SJCRH30 (cell line): Measurements from ENCODE around the gene CCDC91. TPM values are rescaled to one million over a fixed set of nuclear protein-coding genes. Genes with fewer than 3 reads are reported as not detected.
"Not testable (repeated sequence)": the region's sequence is repeated elsewhere in the genome, so short reads cannot be mapped to it uniquely, and the experiment has no call there.

ENCODE experiments used
- DNase-seq, 2 experiments: peaks; one replicate each; pipeline ENCODE4 v3.0.0-alpha.2; 2015 to 2020
- H3K27ac ChIP-seq: fragments of 250-450 bp; sonication (Bioruptor Pico); 2 replicates; pipeline ENCODE4 v1.5.1; 2020; ENCODE audit warnings: mild to moderate bottlenecking, moderate library complexity
- H3K27me3 ChIP-seq: fragments of 250-450 bp; sonication (Bioruptor Pico); 2 replicates; pipeline ENCODE4 v1.5.1; 2020; ENCODE audit warnings: mild to moderate bottlenecking, moderate library complexity
- H3K36me3 ChIP-seq: fragments of 250-450 bp; sonication (Bioruptor Pico); 2 replicates; pipeline ENCODE4 v1.5.1; 2020; ENCODE audit warnings: mild to moderate bottlenecking, moderate library complexity
- H3K4me1 ChIP-seq: fragments of 250-450 bp; sonication (Bioruptor Pico); 2 replicates; pipeline ENCODE4 v1.5.1; 2020; ENCODE audit warnings: mild to moderate bottlenecking, moderate library complexity
- H3K4me3 ChIP-seq: fragments of 250-450 bp; sonication (Bioruptor Pico); 2 replicates; pipeline ENCODE4 v1.5.1; 2020; ENCODE audit warnings: mild to moderate bottlenecking, moderate library complexity
- H3K9me3 ChIP-seq: fragments of 250-450 bp; sonication (Bioruptor Pico); replicated peaks from 2 replicates; pipeline ENCODE4 v1.5.1; 2020; ENCODE audit warnings: mild to moderate bottlenecking, moderate library complexity
- total RNA-seq: library from RNA; depleted of rRNA; stranded (reverse); fragments of >200 nt; shearing (Covaris generic); gene quantifications from 2 replicates; pipeline ENCODE4 v1.2.3, GENCODE V29; 2014

CCDC91 gene
- total RNA-seq, 1 experiment from 2014 or later = 46.8 TPM

DNA sequence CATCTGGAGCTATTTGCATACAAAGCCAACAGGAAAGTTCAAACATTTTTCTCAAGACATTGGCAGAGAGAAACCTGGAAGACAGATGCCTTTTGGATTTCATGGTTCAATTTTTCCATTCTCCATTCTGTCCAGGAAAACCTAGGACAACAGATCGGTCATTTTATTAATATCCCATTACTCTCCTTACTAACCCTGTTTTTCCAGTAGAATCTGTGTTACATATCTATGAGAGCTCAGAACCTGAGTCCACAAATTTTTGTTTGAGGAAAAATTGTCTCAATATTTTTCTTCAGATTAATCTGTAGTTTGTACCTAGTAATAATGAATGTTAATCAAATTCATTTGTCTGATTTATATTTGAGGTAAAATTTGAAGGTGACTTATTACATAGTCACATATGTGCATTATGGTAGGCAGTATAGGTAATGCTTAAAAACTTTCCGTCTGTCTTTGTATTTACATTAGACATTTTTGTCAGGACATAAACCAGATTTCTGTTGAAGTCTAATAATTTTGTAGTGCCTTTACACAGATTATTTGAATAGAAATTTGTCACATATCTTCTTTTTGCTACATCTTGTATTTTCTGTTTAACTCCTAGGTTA, 75.3 kb downstream of the CCDC91 start:
- H3K27ac ChIP-seq = no peak overlapping the region
- DNase-seq = no peak
- peaks cover 4% of the 10 kb centered on the region; the same call in 1 of the 2 replicates for H3K9me3 ChIP-seq
- H3K4me3 ChIP-seq = no peak overlapping the region
- H3K4me1 ChIP-seq = no peaks in the 10 kb centered on the region
- H3K27me3 ChIP-seq = no peaks in the 10 kb centered on the region
- H3K36me3 ChIP-seq = peaks cover 5% of the 10 kb centered on the region

DNA sequence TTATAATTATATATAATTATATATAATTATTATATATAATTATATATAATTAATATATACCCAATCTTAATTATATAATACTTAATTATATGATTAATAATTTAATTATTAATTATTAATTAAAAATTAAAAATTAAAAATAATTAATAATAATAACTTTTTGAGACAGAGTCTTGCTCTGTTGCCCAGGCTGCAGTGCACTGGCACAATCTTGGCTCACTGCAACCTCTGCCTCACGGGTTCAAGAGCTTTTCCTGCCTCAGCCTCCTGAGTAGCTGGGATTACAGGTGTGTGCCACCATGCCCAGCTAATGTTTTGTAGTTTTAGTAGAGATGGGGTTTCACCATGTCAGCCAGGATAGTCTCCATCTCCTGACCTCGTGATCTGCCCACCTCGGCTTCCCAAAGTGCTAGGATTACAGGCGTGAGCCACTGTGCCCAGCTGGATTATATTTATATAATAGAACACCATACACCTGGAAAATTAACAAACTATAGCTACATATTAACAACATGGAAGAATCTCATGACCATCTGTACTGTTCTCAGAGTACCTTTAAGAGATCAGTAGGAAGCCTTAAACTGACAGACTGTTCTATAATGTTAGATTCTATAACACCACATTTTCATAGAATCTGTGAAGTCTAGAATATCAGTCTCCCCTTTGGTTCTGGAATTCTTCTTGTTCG, 77.8 kb downstream of the CCDC91 start:
- not testable (repeated sequence) for H3K4me1 ChIP-seq, DNase-seq, H3K27me3 ChIP-seq, H3K27ac ChIP-seq, H3K4me3 ChIP-seq
- Histone ChIP-seq H3K9me3 (peaks cover 10% of the 10 kb centered on the region; the same call in 1 of the 2 replicates), H3K36me3 (peaks cover 16% of the 10 kb centered on the region)

DNA sequence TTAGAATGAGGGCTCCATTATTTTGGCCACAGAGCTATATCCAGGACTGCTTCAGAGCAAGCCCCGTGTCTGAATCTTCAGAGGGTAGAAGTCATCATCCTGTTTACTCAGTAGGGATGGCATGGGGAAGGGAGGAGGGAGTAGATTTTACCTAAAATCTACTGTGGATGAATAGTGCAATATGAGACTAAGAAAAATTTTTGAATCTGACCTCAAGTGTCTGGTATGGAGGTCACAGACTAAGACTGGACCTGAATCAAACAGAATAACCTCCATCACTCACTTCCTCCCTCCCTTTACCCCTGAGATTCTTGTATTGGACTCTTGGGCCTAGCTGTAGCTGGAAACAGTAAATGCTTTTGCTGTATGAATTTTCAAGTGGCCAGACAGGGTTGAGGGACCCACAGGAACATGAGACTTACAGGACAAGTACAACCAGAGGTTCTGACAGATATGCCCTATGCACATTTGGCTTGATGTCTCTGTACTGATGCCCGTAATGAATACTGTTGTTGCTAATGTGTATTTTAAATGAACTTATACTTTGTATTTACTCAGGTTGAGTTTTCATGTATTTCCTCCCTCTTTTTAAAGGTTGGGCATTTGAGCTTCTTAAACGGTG, 78.5 kb downstream of the CCDC91 start:
- H3K4me1 ChIP-seq = no peaks in the 10 kb centered on the region
- peaks cover 16% of the 10 kb centered on the region for H3K36me3 ChIP-seq
- no peak overlapping the region for H3K4me3 ChIP-seq
- DNase-seq = no peak
- H3K27me3 ChIP-seq = no peaks in the 10 kb centered on the region
- peaks cover 10% of the 10 kb centered on the region; the same call in 1 of the 2 replicates for H3K9me3 ChIP-seq
- H3K27ac ChIP-seq = no peak overlapping the region

DNA sequence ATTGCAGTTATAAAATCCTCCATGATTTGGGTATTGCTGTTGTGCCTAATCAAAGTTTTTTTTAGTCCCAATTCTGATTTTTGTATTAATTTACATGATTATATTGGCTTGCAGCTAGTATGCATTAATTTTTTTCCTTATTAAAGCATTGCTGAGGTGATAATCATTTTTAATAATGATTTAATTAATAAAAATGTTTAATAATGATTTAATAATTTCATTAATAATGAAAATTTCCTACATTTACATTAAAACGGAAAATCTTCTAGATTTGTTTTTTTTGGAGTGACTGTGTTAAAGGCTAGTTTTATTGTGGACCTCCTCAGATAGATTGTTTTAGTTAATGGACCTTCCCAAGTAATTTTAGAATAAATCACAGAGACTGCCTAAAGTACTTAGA, 79.6 kb downstream of the CCDC91 start:
- peaks cover 16% of the 10 kb centered on the region for H3K36me3 ChIP-seq
- no peak overlapping the region for H3K27ac ChIP-seq
- H3K9me3 ChIP-seq = peaks cover 10% of the 10 kb centered on the region; the same call in 1 of the 2 replicates
- H3K4me1 ChIP-seq = no peaks in the 10 kb centered on the region
- H3K4me3 ChIP-seq = no peak overlapping the region
- no peaks in the 10 kb centered on the region for H3K27me3 ChIP-seq
- DNase-seq = no peak

DNA sequence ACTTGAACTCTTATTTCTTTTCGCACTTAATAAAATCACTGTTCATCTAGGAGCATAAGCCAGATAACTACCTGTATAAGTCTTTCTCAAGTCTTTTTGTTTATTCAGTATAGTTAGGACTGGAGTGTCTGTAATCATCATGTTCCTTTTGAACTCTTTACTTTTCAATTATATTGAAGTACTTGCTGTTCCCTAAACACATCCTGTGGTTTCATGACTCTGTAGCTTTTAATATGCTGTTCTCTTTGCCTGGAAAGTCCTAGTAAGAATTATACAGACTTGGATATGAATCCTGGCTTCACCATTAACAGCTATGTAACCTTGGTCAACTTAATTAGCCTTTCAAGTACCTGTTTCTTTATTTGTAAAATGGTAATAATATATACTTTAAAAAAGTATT, 88.2 kb downstream of the CCDC91 start:
- H3K36me3 ChIP-seq = no peaks in the 10 kb centered on the region
- H3K4me1 ChIP-seq = no peaks in the 10 kb centered on the region
- H3K27ac ChIP-seq = no peak overlapping the region
- DNase-seq = no peak
- H3K4me3 ChIP-seq = no peak overlapping the region
- peaks cover 3% of the 10 kb centered on the region for H3K9me3 ChIP-seq
- H3K27me3 ChIP-seq = no peaks in the 10 kb centered on the region

DNA sequence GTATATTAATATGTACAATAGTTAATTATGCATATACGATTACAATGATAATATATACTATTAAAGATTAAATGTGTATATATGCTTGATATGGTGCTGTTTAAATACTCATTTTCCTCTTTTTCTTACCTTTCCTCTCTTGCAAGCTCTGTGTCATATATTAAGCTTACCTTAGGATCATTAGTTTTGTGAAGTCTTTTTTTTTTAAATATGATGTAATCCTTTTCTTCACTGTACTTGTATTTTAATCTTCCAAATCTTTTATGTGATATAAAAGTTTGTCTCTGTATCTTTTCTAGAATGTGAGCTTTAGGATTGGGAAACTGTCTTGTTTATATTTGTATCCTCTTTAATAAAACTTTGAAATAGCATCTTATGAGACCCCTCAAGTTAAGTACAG, 88.7 kb downstream of the CCDC91 start:
- peaks cover 8% of the 10 kb centered on the region for H3K9me3 ChIP-seq
- DNase-seq = no peak
- no peaks in the 10 kb centered on the region for H3K27me3 ChIP-seq
- no peak overlapping the region for H3K4me3 ChIP-seq
- H3K4me1 ChIP-seq = no peaks in the 10 kb centered on the region
- H3K36me3 ChIP-seq = no peaks in the 10 kb centered on the region
- no peak overlapping the region for H3K27ac ChIP-seq

DNA sequence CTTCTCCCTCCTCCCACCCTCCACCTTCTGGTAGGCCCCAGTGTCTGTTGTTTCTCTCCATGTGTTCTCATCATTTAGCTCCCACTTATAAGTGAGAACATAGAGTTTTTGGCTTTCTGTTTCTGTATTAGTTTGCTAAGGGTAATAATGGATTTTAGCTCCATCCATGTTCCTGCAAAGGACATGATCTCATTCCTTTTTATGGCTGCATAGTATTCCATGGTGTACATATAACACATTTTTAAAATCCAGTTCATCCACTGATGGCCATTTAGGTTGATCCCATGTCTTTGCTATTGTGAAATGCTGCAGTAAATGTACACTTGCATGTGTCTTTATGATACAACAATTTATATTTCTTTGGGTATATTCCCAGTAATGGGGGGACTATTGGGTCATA, 96.1 kb downstream of the CCDC91 start:
- Histone ChIP-seq H3K4me1 (no peaks in the 10 kb centered on the region; the same call in 1 of the 2 replicates), H3K36me3 (peaks cover 5% of the 10 kb centered on the region; the same call in 1 of the 2 replicates), H3K9me3 (peaks cover 23% of the 10 kb centered on the region), H3K27me3 (no peaks in the 10 kb centered on the region), H3K27ac (no peak overlapping the region), H3K4me3 (no peak overlapping the region)
- DNase-seq = no peak

DNA sequence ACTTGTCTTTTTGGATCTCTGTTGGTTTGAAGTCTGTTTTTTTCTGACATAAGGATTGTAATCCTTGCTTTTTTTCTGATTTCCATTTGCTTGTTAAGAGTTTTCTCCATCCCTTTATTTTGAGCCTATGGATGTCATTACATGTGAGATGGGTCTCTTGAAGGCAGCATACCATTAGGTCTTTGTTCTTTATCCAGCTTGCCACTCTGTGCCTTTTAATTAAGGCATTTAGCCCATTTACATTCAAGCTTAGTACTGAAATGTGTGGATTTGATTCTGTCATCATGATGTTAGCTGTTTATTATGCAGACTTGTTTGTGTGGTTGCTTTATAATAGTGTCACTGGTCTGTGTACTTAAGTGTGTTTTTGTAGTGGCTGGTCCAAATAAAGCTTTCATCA, 100.0 kb downstream of the CCDC91 start:
- Histone ChIP-seq H3K4me1 (no peaks in the 10 kb centered on the region; the same call in 1 of the 2 replicates), H3K4me3 (no peak overlapping the region), H3K36me3 (peaks cover 5% of the 10 kb centered on the region; the same call in 1 of the 2 replicates), H3K9me3 (peaks cover 13% of the 10 kb centered on the region), H3K27me3 (no peaks in the 10 kb centered on the region), H3K27ac (no peak overlapping the region)
- peak in 1 of 2 experiments; percentile 9 for DNase-seq

DNA sequence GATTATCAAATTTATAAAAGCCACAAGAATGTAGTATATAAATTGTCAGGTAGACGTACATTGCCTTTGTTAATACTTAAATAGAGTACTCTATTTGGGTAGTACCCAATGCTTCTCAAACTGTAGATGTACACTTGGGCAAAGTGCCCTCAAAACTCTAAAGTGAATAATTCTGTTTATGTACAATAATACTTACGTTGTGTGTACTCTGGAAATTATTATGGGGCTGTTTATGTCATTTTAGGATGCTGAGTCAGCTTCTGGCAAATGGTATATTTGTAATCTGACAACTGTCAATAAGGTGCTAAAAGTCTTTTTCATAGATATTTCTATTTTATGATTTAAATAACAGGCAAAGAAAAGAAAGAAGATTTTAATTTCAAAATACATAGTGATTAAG, 102.4 kb downstream of the CCDC91 start:
- Histone ChIP-seq H3K36me3 (peaks cover 5% of the 10 kb centered on the region; the same call in 1 of the 2 replicates), H3K27me3 (no peaks in the 10 kb centered on the region), H3K9me3 (peaks cover 13% of the 10 kb centered on the region), H3K4me3 (no peak overlapping the region), H3K27ac (no peak overlapping the region), H3K4me1 (no peaks in the 10 kb centered on the region)
- no peak for DNase-seq

DNA sequence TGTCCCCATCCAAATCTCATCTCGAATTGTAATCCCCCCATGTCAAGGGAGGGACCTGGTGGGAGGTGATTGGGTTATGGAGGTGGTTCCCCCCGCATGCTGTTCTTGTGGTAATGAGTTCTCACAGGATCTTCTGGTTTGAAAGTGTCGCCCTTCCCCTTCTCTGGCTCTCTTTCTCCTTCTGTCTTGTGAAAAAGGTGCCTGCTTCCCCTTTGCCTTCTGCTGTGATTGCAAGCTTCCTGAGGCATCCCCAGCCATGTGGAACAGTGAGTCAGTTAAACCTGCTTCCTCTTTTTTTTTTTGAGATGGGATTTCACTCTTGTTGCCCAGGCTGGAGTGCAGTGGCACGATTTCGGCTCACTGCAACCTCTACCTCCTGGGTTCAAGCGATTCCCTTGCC, 104.0 kb downstream of the CCDC91 start:
- Histone ChIP-seq H3K4me3 (no peak overlapping the region), H3K27ac (no peak overlapping the region), H3K4me1 (no peaks in the 10 kb centered on the region), H3K27me3 (no peaks in the 10 kb centered on the region), H3K36me3 (peaks cover 5% of the 10 kb centered on the region; the same call in 1 of the 2 replicates), H3K9me3 (peaks cover 13% of the 10 kb centered on the region)
- DNase-seq = no peak

DNA sequence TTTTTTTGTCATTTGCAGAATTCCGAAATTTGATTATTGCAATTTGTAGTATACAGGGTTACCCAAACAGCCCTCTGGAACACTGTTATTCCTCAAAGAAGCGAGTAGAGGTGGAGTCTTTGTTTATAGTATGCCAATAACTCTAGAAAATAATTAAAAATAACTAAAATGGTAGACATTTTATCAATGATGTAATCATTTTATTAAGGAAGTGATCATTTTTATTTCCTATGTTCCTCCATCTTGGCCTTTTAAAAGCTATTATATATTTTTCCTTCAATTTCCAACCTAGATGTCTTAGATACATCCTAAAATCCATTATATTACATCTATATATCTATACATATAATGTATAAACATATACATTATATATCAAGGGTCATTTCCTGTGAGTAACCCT, 106.0 kb downstream of the CCDC91 start:
- Histone ChIP-seq H3K27me3 (no peaks in the 10 kb centered on the region), H3K27ac (no peak overlapping the region), H3K4me1 (no peaks in the 10 kb centered on the region), H3K9me3 (no peaks in the 10 kb centered on the region), H3K36me3 (no peaks in the 10 kb centered on the region; the same call in 1 of the 2 replicates), H3K4me3 (no peak overlapping the region)
- DNase-seq = no peak

DNA sequence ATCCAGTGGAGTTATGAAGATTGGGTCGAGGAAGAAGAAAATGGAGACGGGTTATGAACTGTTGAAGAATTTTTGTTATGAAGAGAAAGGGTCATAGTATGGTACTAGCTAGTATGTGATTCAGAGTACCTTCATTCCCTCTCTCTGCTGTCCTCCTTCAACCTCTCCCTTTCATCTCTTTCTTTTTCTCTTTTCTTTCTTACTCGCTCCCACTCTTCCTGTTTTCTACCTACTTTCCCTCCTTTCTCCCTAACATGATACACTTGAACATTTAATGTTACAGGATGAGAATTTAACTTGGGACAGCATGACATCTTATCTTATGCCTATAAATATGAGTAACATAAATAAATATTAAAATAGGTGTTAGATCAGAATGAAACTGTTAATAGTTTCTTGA, 112.9 kb downstream of the CCDC91 start:
- DNase-seq = no peak
- Histone ChIP-seq H3K4me1 (no peaks in the 10 kb centered on the region), H3K4me3 (no peak overlapping the region), H3K9me3 (no peaks in the 10 kb centered on the region; the same call in 1 of the 2 replicates), H3K27me3 (no peaks in the 10 kb centered on the region), H3K36me3 (peaks cover 23% of the 10 kb centered on the region), H3K27ac (no peak overlapping the region)

DNA sequence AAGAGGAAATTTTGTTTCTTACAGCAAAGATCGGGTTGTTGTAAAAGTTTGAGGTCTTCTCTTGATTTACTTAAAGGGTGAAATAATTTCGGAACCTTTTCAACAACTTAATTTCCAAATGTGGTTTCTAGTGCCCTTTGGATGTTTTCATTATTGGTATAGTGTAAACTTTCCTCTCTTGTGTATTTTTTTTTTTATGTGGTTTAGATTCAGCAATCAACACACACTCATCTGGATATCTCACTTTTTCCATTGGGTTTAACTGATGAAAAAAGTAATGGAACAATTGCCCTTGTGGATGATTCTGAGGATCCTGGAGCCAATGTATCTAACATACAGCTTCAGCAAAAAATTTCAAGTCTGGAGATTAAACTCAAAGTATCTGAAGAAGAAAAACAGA, 116.3 kb downstream of the CCDC91 start:
- Histone ChIP-seq H3K4me3 (no peak overlapping the region), H3K9me3 (no peaks in the 10 kb centered on the region; the same call in 1 of the 2 replicates), H3K4me1 (no peaks in the 10 kb centered on the region), H3K36me3 (peaks cover 23% of the 10 kb centered on the region), H3K27ac (no peak overlapping the region), H3K27me3 (no peaks in the 10 kb centered on the region)
- DNase-seq = no peak

DNA sequence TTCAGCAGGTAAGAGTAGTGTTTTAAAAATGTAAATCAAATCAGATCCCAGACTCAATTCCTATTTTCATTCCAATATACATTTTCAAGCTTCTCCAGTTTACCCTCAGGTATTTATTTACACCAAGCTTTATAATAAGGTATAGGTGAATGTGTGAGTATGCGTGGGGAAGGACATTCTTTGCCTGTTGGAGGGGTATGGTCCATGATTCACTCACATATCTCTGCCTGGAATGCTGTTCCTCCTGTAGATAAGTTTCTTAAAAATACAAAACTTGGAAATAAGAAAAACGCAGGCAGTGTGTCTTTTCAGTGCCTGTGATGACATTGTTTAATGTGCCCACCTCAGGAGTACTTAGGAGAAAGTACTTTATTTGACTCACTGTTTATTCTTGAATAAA, 118.6 kb downstream of the CCDC91 start:
- peaks cover 23% of the 10 kb centered on the region for H3K36me3 ChIP-seq
- H3K9me3 ChIP-seq = no peaks in the 10 kb centered on the region
- H3K4me1 ChIP-seq = peaks cover 12% of the 10 kb centered on the region
- H3K27ac ChIP-seq = no peak overlapping the region
- no peaks in the 10 kb centered on the region for H3K27me3 ChIP-seq
- no peak for DNase-seq
- H3K4me3 ChIP-seq = no peak overlapping the region

DNA sequence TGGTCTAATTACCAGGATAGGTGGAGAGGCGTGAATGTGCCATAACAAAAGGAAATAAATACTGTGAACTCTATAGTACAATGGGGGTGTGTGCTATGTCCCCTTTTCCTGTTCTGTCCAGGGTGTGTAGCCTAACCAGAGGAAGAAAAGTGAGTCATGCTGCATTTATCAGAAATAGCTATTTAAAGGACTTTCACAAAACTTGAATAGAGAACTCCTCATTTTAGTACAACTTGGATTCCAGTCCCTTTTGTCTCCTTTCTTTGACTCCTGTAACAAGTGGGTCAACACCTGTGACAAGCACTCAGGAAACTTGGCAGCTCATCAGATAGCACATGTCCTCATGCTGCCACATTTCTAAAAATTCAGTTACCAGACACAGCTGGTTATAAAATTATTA, 123.4 kb downstream of the CCDC91 start:
- H3K9me3 ChIP-seq = 0 out of 2 replicates have a peak, but pooled peaks cover 3% of the 10 kb centered on the region
- peaks cover 9% of the 10 kb centered on the region for H3K36me3 ChIP-seq
- peak overlapping the region; percentile 75 for H3K27ac ChIP-seq
- no peaks in the 10 kb centered on the region for H3K27me3 ChIP-seq
- peak; percentile 86 to 93 for DNase-seq
- H3K4me1 ChIP-seq = peaks cover 18% of the 10 kb centered on the region
- no peak overlapping the region for H3K4me3 ChIP-seq
